GM12892 (cell line): Measurements from ENCODE around the gene FCN1.

Source experiments
- DNase-seq: peaks from one replicate; pipeline ENCODE4 v3.0.0; 2011; ENCODE audit not compliant: insufficient read length
- FAIRE-seq: peaks from 2 replicates; lab custom pipeline; 2011; peaks lifted over from hg19 to GRCh38; lab: Jason Lieb, UNC
- POLR2A ChIP-seq: IDR thresholded peaks from 2 replicates; pipeline ENCODE4 v1.6.1; 2011; ENCODE audit warnings: low read depth, low read length, control low read depth
- POLR2AphosphoS5 ChIP-seq: IDR thresholded peaks from 2 replicates; pipeline ENCODE4 v1.6.1; 2011; ENCODE audit warnings: low read depth, low read length, control low read depth
- TAF1 ChIP-seq: IDR thresholded peaks from 2 replicates; pipeline ENCODE4 v1.6.1; 2011; ENCODE audit warnings: low read depth, mild to moderate bottlenecking, control low read depth, low read length, borderline replicate concordance

The FCN1 gene

DNA sequence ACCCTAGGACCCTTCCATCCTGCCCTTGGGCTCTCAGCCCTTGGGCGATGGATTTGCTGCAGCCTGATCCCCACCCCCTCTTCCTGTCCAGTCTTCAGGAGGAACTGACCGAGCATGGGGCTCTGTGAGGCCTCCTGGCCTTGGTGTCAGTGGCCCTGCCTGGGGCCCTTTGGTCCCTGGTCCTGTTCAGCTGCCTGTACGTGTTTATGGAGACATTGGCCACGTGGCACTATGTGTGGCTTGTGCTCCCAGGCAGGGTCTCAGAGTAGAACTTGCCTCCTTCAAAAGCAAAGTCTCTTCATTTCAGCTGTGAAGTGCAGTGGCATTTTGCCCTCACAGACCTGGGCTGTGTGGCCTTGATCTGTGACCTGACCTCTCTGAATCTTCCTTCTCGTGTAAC, 26.0 kb downstream of the FCN1 start:
- no peak for FAIRE-seq
- no peak for DNase-seq
- TF ChIP-seq POLR2A (no peak), POLR2AphosphoS5 (no peak), TAF1 (no peak)

DNA sequence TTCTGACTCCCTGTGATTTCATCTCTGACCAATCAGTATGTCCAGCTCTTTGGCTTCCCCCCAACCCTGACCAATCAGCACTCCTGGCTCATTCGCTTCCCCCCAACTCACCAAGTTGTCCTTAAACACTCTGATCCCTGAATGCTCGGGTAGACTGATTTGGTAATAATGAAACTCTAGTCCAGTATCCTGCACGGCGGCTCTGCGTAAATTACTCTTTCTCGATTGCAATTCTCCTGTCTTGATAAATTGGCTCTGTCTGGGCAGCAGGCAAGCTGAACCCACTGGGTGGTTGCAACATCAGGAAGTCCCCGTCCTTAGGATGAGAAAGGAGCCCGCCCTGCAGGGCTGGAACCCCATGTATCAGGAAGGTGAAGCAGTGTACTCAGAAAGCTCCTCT, 26.7 kb downstream of the FCN1 start:
- TF ChIP-seq TAF1 (no peak), POLR2AphosphoS5 (no peak), POLR2A (no peak)
- FAIRE-seq = no peak
- DNase-seq = no peak

DNA sequence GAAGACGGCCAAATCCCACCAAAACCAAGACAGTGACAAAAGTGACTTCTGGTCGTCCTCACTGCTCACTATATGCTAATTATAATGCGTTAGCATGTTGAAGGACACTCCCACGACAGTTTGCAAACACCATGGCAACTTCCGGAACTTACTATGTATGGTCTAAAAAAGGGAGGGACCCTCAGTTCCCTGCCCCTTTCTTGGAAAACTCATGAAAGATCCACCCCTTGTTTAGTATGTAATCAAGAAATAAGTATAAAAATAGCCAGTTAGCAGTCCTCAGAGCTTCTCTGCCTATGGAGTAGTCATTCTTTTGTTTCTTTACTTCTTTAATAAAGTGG, 27.6 kb downstream of the FCN1 start:
- FAIRE-seq (no peak), DNase-seq (no peak)
- TF ChIP-seq POLR2AphosphoS5 = no peak

DNA sequence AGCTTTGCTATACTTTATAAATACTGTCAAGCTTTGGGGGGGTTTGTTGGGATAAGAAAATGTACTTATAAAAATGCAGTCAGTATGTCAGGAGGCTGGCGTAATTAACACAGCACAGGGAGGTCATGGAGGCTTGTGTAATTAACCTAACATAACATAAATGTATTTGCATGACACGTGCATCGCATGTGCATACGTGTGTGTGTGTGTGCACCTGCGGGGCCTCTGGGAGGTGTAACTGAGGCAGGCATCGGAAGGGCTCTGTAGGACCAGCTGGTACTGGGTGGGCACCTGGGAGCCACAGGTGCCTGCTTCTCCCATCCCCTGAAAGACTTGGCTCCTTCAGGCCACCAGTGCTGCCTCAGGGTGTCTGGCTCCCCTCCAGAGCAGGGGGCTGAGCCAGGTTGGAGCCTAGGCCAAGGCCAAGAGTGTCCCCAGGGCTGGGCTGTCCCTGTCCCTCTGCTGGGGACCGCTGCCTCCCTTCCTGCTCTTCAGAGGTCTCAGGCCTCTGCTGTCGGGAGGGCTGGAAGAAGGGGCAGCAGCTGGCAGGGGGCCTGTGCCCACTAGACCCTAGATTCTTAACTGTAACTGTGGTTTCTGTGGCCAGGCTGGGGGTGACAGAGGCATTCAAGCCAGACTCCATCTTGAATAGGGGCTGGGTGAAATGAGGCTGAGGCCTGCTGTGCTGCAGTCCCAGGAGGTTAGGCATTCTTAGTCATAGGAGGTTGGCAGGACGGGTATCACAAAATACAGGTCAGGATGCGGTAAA, 28.1 kb downstream of the FCN1 start:
- FAIRE-seq (no peak), DNase-seq (no peak)
- TF ChIP-seq POLR2A (no peak), POLR2AphosphoS5 (no peak), TAF1 (no peak)

DNA sequence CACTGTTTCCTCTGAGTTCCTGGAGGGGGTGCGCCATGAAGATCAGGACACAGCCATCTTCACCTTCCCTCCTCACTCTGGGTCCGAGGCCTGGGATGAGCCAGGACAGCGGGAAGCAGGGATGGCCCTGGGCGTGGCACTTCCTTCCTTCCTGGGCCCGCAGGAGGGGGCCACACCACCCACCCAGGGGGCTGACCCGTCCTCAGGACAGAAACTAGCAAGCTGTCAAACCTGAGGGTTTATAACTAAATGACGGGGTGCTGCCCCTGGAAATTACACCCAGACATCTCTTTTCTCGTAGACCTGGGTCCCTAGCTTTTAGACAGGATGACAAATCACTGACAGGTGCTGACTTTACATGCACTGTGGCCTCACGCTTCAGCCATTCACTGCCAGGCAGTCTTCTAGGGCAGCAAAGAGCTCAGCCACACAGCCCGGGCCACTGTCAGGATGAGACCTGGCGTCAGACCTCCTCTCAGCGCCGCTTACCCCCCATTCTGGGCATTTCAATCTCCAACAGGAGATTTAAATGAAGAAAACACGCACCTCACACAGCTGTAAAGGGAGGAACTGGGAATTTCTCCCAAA, 29.0 kb downstream of the FCN1 start:
- DNase-seq = no peak
- no peak for TF ChIP-seq POLR2A
- no peak for TF ChIP-seq POLR2AphosphoS5
- no peak for TF ChIP-seq TAF1
- no peak for FAIRE-seq

DNA sequence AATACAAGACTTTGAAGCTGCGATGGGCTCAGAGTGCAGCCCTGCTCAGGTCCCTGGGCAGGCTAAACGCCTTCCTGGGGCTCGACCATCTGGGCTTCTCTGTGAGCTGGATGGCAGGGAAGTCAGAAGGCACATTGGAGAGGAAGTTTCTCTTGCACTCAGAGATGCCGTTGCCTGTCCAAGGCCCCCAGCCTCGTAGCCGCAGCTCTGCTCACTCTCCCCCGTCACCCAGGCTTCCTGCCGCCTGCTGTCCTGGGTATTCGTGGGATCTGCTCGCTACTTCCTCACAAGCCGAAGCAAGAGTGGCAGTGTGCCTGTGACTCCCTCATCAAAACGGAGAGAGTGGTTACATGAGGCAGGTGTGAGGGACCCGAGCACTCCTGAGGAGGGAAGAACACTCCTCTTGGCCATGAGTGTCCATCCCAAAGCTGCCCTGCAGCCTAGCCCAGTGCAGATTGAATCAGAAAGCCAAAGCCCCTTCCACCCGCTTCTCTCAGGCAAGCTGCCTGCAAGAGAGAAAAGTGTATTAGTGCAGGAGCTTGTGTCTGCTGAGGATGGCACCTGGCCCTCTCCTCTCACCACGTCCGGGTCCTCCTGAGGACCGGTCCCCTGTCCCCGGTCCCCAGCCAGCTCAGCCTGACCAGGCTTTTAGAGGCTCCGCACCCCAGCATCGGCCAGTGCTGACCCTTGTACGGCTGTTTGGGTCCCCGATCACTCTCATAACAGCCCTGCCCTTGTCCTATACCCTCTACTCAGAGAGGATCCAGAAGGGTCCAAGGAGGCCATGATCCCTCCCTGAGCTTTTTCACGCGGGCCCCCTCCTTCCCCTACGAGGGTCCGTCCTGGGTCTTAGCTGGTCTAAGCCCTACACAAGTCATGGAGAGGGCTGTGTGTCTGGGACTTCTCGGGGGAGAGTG, 29.8 kb downstream of the FCN1 start:
- FAIRE-seq = no peak
- DNase-seq = no peak

DNA sequence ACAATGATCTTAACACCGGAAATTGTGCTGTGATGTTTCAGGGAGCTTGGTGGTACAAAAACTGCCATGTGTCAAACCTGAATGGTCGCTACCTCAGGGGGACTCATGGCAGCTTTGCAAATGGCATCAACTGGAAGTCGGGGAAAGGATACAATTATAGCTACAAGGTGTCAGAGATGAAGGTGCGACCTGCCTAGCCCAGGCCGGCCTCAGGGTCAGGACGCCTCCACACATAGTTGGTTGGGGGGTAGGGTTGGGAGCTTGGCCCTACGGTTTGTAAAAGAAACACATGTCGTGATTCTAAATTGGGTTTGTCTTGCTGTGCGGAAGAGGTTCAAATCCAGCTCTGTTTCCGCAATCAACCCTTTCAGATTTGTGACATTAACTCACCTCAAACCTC, 30.5 kb downstream of the FCN1 start:
- FAIRE-seq (no peak), DNase-seq (no peak)
- TF ChIP-seq POLR2A (no peak), TAF1 (no peak), POLR2AphosphoS5 (no peak)

More for the DNA sequence above, 29.8 kb downstream of the FCN1 start:
- TF ChIP-seq POLR2A = no peak
- TF ChIP-seq POLR2AphosphoS5 = no peak
- no peak for TF ChIP-seq TAF1

DNA sequence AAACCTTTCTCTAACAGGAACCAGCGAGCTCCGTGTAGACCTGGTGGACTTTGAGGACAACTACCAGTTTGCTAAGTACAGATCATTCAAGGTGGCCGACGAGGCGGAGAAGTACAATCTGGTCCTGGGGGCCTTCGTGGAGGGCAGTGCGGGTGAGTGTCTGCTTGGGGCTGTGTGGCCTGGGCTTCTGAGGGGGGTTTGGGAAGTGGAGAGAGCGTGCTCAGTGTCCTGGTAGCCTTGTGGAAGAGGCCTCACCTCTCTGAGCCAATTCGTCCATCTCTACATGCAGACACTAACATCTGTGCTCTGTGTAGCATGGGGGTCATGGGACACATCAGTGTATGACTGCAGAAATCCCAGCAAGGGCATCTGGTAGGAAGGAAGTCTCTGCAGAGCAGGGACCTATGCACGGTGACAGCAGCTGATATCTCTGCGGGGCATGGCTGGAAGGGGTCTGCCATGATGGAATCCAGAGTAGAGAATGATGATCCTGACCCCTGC, 31.2 kb downstream of the FCN1 start:
- no peak for TF ChIP-seq TAF1
- no peak for TF ChIP-seq POLR2AphosphoS5
- TF ChIP-seq POLR2A = no peak
- FAIRE-seq (no peak), DNase-seq (no peak)

DNA sequence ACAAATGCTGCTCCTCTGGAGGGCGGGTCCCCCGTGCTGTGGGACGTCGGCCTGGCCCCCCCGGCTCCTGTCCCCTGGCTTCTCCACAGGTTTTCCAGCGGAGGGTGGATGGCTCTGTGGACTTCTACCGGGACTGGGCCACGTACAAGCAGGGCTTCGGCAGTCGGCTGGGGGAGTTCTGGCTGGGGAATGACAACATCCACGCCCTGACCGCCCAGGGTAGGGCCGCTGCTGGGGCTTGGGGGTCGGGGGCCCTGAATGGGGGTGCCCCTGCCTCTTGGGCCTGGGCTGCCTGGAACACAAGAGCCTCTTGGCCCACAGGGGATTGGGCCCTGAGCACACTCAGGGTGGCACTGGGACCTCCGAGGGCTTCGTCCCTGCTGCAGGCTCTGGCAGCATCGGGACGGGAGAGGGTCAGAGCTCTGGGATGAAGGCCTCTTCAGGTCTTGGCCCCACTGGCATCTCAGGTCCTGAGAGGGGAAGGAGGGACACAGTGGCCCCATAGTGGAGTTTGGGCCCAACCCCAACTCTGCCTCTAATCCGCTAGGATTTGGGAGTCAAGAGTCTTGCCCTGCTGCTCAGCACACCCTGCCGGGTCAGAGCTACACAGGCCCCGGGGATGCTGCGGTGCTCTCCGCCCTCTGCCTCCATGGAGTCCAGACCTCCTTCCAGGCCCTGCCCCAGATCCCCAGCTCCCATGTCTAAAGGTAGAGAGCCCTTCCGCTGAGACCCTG, 31.9 kb downstream of the FCN1 start:
- FAIRE-seq = no peak
- DNase-seq = no peak
- TF ChIP-seq POLR2A (no peak), POLR2AphosphoS5 (no peak), TAF1 (no peak)

DNA sequence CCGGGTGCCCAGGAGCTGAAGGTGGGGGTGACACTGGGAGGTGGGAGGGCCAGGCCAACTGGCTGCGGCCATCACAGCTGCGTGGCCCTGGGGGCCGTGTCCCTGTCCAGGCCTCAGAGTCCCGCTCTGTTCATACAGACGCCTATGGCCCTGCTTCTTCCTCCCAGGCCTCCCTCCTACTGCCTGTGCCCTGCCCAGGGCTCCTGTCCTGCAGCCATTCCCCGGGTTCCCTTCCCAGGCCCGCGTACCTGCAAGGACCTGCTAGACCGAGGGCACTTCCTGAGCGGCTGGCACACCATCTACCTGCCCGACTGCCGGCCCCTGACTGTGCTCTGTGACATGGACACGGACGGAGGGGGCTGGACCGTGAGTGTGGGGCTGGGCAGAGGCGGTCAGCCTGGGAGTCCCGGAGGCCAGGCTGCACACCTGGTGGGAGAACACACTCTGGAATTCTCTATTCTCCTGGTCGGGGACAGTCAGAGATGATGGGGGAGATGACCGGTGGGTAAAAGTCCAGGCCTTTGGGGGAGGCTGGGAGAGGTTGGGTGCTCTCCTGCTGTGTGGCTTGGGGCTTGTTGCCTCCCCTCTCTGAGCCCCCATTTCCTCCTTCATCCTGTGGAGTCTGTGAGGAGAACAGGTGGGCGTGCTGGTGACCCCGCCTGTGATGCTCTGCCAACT, 32.6 kb downstream of the FCN1 start:
- FAIRE-seq = no peak
- TF ChIP-seq POLR2A = no peak
- no peak for TF ChIP-seq POLR2AphosphoS5
- no peak for TF ChIP-seq TAF1
- no peak for DNase-seq
